ENCODE measurements around the gene MMGT1. TPM values are rescaled to one million over a fixed set of nuclear protein-coding genes. Genes with fewer than 3 reads are reported as not detected.

Gene MMGT1
- total and polyA plus RNA-seq, 2 experiments from 2014 or later = 24.7 to 28.6 TPM

DNA sequence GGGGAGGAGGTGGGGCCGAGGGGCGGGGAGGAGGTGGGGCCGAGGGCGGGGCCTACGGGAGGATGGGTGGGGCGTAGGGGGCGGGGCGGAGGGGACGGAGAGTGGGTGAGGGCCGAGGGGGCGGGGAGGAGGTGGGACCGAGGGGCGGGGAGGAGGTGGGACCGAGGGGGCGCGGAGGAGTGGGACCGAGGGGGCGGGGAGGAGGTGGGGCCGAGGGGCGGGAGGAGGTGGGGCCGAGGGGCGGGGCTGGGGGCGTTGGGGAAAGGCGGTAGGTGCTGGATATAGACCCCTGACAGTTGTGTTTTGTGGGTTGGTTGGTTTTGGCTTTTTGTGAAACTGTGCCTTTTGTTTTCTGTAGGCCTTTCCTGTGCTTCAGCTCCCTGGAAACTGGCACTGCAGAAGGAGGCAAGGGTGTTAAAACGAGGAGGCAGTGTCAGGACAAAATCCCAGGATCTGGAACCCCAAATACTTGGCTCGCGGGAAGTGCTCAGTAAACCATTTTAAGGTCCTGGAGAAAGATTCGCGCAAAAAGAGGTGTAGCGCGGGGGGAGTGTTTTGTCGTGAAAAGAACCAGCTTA lies 580 bp upstream of the MMGT1 start:
- Histone ChIP-seq H3K4me3 (peak overlapping the region; percentile 54; the same call in 1 of the 2 replicates), H3K27ac (no peak overlapping the region), H3K4me1 (ENCODE audit: insufficient read depth) (peaks cover 4% of the 10 kb centered on the region; the same call in 1 of the 2 replicates), H3K4me2 (ENCODE audit: unreplicated experiment) (no peak overlapping the region), H3K9me3 (ENCODE audit: low read depth) (no peaks in the 10 kb centered on the region), H2AFZ (no peak overlapping the region), H3K27me3 (replicated peaks; ENCODE audit: insufficient read depth) (no peaks in the 10 kb centered on the region), H3K9me2 (ENCODE audit: insufficient read depth) (no peaks in the 10 kb centered on the region), H3K9ac (no peak overlapping the region), H3F3A (ENCODE audit: insufficient read depth) (0 out of 2 replicates have a peak, but pooled peaks cover 8% of the 10 kb centered on the region), H4K20me1 (ENCODE audit: insufficient read depth) (no peaks in the 10 kb centered on the region), H3K79me2 (ENCODE audit: insufficient read depth) (peaks cover 38% of the 10 kb centered on the region), H3K36me3 (ENCODE audit: low read depth) (no peaks in the 10 kb centered on the region)
- in situ Hi-C loops (cut with MboI) = no loop called here
- TF ChIP-seq EZH2phosphoT487 (IDR thresholded peaks at IDR 0.05; ENCODE audit: insufficient read depth, low read depth) = no peak
- TF ChIP-seq EZH2 (IDR thresholded peaks at IDR 0.05; ENCODE audit: insufficient read depth, poor library complexity, severe bottlenecking) = no peak
- DNase-seq = no peak
- 12 to 60% methylated on average over 1 to 18 of the region's 32 CpGs for WGBS, 2 experiments (ENCODE audit: low coverage in 1 of 2, low lambda C conversion rate in 2 of 2, missing lambda C conversion rate in 2 of 2)

DNA sequence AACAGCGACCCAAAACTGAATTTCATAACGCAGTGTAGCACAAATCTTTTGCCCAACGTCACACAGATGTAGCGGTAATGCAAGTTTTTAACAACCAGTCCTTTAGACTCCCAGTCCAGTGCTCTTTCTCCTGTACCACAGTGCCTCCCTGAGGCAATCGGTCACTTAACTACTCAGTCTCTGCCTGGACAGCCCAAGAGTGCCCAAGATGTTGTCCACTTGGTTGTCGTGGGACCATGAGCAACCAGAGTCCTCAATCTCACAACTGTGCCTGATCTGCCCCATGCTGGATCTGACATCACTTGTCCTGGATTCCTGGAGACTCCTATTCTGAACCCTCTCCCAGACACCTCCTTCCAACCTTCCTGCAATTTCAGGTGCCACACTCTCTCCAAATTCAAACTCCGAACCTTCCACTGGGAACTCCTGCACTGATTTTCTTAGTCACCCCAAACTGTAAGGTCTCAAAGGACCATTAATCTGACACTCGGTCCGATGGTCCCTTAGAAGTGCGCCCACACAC lies 702 bp downstream of the MMGT1 start:
- Histone ChIP-seq H3K36me3 (ENCODE audit: low read depth) (no peaks in the 10 kb centered on the region), H3K9me3 (ENCODE audit: low read depth) (no peaks in the 10 kb centered on the region), H3K9ac (peak overlapping the region; percentile 93), H4K20me1 (ENCODE audit: insufficient read depth) (no peaks in the 10 kb centered on the region), H3K4me3 (peak overlapping the region; percentile 97), H2AFZ (peak overlapping the region; percentile 92), H3K9me2 (ENCODE audit: insufficient read depth) (no peaks in the 10 kb centered on the region), H3K27me3 (replicated peaks; ENCODE audit: insufficient read depth) (no peaks in the 10 kb centered on the region), H3K27ac (peak overlapping the region; percentile 96), H3K4me1 (ENCODE audit: insufficient read depth) (peaks cover 4% of the 10 kb centered on the region; the same call in 1 of the 2 replicates), H3K4me2 (ENCODE audit: unreplicated experiment) (peak overlapping the region; percentile 81), H3K79me2 (ENCODE audit: insufficient read depth) (peaks cover 51% of the 10 kb centered on the region), H3F3A (ENCODE audit: insufficient read depth) (0 out of 2 replicates have a peak, but pooled peaks cover 8% of the 10 kb centered on the region)
- DNase-seq = peak; percentile 46
- WGBS, 2 experiments (ENCODE audit: low coverage in 1 of 2, low lambda C conversion rate in 2 of 2, missing lambda C conversion rate in 2 of 2) = 1 to 3% methylated on average over 9 to 10 of the region's 10 CpGs
- TF ChIP-seq EZH2 (IDR thresholded peaks at IDR 0.05; ENCODE audit: insufficient read depth, poor library complexity, severe bottlenecking) (no peak), EZH2phosphoT487 (IDR thresholded peaks at IDR 0.05; ENCODE audit: insufficient read depth, low read depth) (no peak)
- in situ Hi-C loops (cut with MboI) = no loop called here

DNA sequence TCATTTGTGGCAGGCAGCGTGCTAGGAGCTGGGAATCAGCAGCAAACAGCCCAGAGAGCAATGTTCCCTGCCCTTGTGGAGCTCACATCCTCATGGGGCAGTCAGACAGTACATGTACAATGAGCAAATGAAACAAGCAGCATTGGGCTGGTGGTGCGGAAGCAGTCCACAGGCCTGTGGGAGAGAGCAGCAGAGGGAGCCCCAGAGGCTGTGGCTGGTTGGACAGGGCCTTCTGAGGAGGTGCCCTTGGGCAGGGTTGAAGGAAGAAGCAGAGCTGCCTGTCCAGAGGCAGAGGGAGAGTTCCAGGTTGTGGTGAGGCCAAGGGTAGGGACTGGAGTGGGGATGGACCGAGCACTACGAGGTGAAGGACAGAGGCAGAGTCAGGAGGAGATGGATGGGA lies 22.5 kb downstream of the MMGT1 start:
- Histone ChIP-seq H3K27me3 (replicated peaks; ENCODE audit: insufficient read depth) (no peaks in the 10 kb centered on the region), H3K79me2 (ENCODE audit: insufficient read depth) (no peaks in the 10 kb centered on the region), H3K36me3 (ENCODE audit: low read depth) (no peaks in the 10 kb centered on the region), H4K20me1 (ENCODE audit: insufficient read depth) (no peaks in the 10 kb centered on the region), H3K9me3 (ENCODE audit: low read depth) (no peaks in the 10 kb centered on the region), H3K27ac (no peak overlapping the region), H3K4me2 (ENCODE audit: unreplicated experiment) (no peak overlapping the region), H3K9me2 (ENCODE audit: insufficient read depth) (no peaks in the 10 kb centered on the region), H3F3A (ENCODE audit: insufficient read depth) (no peaks in the 10 kb centered on the region), H3K4me3 (no peak overlapping the region), H3K4me1 (ENCODE audit: insufficient read depth) (no peaks in the 10 kb centered on the region), H3K9ac (no peak overlapping the region), H2AFZ (no peak overlapping the region)
- WGBS, 2 experiments (ENCODE audit: low coverage in 1 of 2, low lambda C conversion rate in 2 of 2, missing lambda C conversion rate in 2 of 2) = 79 to 83% methylated on average over 4 of the region's 4 CpGs
- DNase-seq = no peak
- TF ChIP-seq EZH2phosphoT487 (IDR thresholded peaks at IDR 0.05; ENCODE audit: insufficient read depth, low read depth) (no peak), EZH2 (IDR thresholded peaks at IDR 0.05; ENCODE audit: insufficient read depth, poor library complexity, severe bottlenecking) (no peak)
- in situ Hi-C loops (cut with MboI) = no loop called here

DNA sequence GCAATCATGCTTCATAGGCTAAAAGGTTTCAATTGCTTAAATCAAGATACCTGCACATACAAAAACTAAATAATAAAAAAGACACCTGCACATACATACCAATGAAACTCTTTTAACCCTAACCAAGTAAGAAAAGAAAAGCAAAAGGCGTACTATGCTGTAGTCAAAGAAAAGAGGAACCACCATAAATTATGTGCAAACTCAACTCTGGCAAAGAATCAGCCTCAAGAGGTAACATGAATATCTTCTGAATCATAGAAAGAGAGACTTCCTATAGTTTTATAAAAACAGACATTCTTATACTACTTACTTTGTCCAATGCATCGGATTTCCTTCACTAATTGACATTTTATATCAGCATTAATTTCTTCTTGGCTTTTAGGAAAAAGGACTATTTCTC lies 29.3 kb downstream of the MMGT1 start:
- Histone ChIP-seq H2AFZ (no peak overlapping the region), H3K4me3 (no peak overlapping the region), H3K27ac (no peak overlapping the region), H4K20me1 (ENCODE audit: insufficient read depth) (no peaks in the 10 kb centered on the region), H3K79me2 (ENCODE audit: insufficient read depth) (no peaks in the 10 kb centered on the region), H3K9me2 (ENCODE audit: insufficient read depth) (no peaks in the 10 kb centered on the region), H3K4me1 (ENCODE audit: insufficient read depth) (no peaks in the 10 kb centered on the region), H3K27me3 (replicated peaks; ENCODE audit: insufficient read depth) (no peaks in the 10 kb centered on the region), H3K9me3 (ENCODE audit: low read depth) (no peaks in the 10 kb centered on the region), H3K36me3 (ENCODE audit: low read depth) (no peaks in the 10 kb centered on the region), H3K9ac (no peak overlapping the region), H3K4me2 (ENCODE audit: unreplicated experiment) (no peak overlapping the region), H3F3A (ENCODE audit: insufficient read depth) (no peaks in the 10 kb centered on the region)
- in situ Hi-C loops (cut with MboI) = no loop called here
- 94 to 100% methylated on average over 2 of the region's 2 CpGs for WGBS, 2 experiments (ENCODE audit: low coverage in 1 of 2, low lambda C conversion rate in 2 of 2, missing lambda C conversion rate in 2 of 2)
- TF ChIP-seq EZH2 (IDR thresholded peaks at IDR 0.05; ENCODE audit: insufficient read depth, poor library complexity, severe bottlenecking) (no peak), EZH2phosphoT487 (IDR thresholded peaks at IDR 0.05; ENCODE audit: insufficient read depth, low read depth) (no peak)
- no peak for DNase-seq

Data from GM23248 (cell line).